Measurements from ENCODE around the gene NCEH1.
"Not testable (repeated sequence)": the region's sequence is repeated elsewhere in the genome, so short reads cannot be mapped to it uniquely, and the experiment has no call there.

NCEH1 gene

DNA sequence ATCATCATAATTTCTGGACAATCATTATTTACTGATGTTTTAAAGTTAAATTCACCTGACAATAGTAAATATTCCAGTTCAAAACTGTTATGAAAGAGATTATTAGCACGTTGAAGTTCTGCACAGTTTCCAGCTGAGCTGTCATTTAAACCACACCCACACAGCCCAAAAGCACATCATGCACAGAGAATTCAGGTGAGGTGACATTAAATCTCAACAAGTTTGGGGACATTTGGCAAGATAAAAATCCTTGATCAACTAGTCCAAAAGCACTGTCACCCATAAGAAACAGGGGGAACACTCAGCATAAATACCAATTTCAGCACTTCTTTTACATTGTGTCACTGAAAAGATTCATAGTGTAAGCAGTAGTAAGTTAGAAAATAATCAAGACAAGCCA is 6.9 kb downstream of the NCEH1 start:
- no peak overlapping the region for H3K4me3 ChIP-seq (ENCODE audit: low read length)
- no peak overlapping the region for H3K27ac ChIP-seq (ENCODE audit: low read length)
- no peaks in the 10 kb centered on the region for H3K4me1 ChIP-seq (ENCODE audit: control insufficient read depth, low read depth, low read length)
- no peak overlapping the region for H3K9ac ChIP-seq (ENCODE audit: low read length)
- H3K36me3 ChIP-seq (ENCODE audit: control insufficient read depth, low read depth, low read length): no peaks in the 10 kb centered on the region
- no peaks in the 10 kb centered on the region for H3K9me3 ChIP-seq (ENCODE audit: control insufficient read depth, low read depth, low read length)
- peaks cover under 1% of the 10 kb centered on the region for H3K27me3 ChIP-seq (ENCODE audit: control insufficient read depth, insufficient read depth, low read length)

DNA sequence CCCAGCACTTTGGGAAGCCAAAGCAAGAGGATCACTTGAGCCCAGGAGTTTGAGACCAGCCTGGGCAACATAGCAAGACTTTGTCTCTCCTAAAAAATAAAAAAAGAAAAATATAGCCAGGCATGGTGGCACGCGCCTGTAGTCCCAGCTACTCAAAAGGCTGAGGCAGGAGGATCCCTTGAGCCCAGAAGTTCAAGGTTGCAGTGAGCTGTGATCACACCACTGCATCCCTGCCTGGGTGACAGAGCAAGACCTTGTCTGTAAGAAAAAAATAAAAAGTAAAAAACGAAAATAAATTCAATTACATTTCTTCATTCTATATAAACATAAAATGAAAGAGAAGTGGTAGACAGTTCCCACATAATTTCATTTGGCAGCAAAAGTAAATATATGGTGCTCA is 8.1 kb downstream of the NCEH1 start:
- H3K4me3 ChIP-seq (ENCODE audit: low read length); H3K4me1 ChIP-seq (ENCODE audit: control insufficient read depth, low read depth, low read length); H3K9ac ChIP-seq (ENCODE audit: low read length); H3K36me3 ChIP-seq (ENCODE audit: control insufficient read depth, low read depth, low read length); H3K9me3 ChIP-seq (ENCODE audit: control insufficient read depth, low read depth, low read length); H3K27ac ChIP-seq (ENCODE audit: low read length); H3K27me3 ChIP-seq (ENCODE audit: control insufficient read depth, insufficient read depth, low read length): not testable (repeated sequence)

DNA sequence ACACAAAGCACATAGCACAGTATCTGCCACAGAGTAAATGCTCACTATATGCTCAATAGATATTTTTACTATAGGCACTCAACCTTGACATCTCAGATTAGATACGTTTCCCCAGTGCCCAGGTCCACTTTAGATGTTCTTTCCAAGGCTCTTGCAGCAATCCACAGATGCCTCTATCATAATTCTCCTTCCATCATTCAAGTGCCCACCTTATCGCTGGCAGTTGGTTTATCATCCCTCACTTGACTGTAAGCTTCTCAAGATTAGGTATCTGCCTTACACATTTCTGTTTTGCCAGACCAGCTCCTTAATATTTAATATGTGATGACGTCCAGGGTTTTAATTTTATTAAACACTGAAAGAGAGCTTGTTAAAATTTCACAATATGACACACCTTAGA is 8.6 kb downstream of the NCEH1 start:
- H3K9me3 ChIP-seq (ENCODE audit: control insufficient read depth, low read depth, low read length): no peaks in the 10 kb centered on the region

DNA sequence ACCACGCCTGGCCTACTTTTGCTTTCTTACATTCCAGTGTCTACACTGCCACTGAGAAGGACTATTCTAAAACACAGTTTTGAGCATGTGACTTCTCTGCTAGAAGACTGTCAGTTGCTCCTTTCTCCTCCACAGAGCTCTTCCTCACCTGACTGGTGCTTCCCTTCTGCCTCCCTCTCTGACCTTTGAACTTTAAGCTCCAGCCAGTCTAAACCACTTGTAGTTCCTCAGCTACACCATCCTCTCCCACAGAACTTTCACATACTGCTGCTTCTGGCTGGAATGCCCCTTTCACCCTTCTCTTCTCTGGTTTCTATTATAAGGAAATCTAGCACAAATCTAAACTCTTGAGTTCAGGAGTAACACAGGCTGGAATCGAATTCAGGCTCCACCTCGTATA is 9.1 kb downstream of the NCEH1 start:
- no peak overlapping the region for H3K4me3 ChIP-seq (ENCODE audit: low read length)
- no peaks in the 10 kb centered on the region for H3K36me3 ChIP-seq (ENCODE audit: control insufficient read depth, low read depth, low read length)
- H3K27me3 ChIP-seq (ENCODE audit: control insufficient read depth, insufficient read depth, low read length): no peaks in the 10 kb centered on the region
- no peaks in the 10 kb centered on the region for H3K9me3 ChIP-seq (ENCODE audit: control insufficient read depth, low read depth, low read length)
- H3K27ac ChIP-seq (ENCODE audit: low read length): no peak overlapping the region
- no peak overlapping the region for H3K9ac ChIP-seq (ENCODE audit: low read length)
- no peaks in the 10 kb centered on the region for H3K4me1 ChIP-seq (ENCODE audit: control insufficient read depth, low read depth, low read length)

More for the DNA sequence above, 8.6 kb downstream of the NCEH1 start:
- no peak overlapping the region for H3K4me3 ChIP-seq (ENCODE audit: low read length)
- H3K27me3 ChIP-seq (ENCODE audit: control insufficient read depth, insufficient read depth, low read length): no peaks in the 10 kb centered on the region
- no peak overlapping the region for H3K27ac ChIP-seq (ENCODE audit: low read length)
- H3K36me3 ChIP-seq (ENCODE audit: control insufficient read depth, low read depth, low read length): no peaks in the 10 kb centered on the region
- H3K9ac ChIP-seq (ENCODE audit: low read length): no peak overlapping the region
- no peaks in the 10 kb centered on the region for H3K4me1 ChIP-seq (ENCODE audit: control insufficient read depth, low read depth, low read length)

DNA sequence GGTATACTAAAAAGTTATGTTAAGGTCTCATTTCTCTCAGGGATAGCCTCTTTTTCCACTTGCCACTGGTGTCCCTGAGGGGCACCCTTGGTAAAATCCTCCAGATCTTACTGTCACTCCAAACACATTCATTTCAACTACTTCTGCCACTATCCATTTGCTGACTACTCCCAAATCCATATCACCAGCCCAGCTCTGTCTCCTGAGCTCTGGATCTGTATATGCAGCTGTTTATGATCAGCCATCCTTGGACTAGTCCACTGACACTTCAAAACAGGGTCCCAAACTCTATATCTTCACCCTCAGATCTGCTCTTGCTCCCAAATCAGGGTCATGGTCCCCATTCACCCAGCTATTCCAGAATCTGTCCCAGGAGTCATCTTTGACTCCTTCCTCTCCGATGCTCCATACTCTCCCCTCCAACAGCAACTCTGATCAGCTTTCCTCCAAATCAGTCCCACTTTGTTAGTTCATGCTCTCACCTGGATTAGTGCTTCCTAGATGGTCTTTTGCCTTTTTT is 9.9 kb downstream of the NCEH1 start:
- Histone ChIP-seq H3K9me3 (ENCODE audit: control insufficient read depth, low read depth, low read length) (no peaks in the 10 kb centered on the region), H3K36me3 (ENCODE audit: control insufficient read depth, low read depth, low read length) (no peaks in the 10 kb centered on the region), H3K27ac (ENCODE audit: low read length) (no peak overlapping the region), H3K27me3 (ENCODE audit: control insufficient read depth, insufficient read depth, low read length) (no peaks in the 10 kb centered on the region), H3K9ac (ENCODE audit: low read length) (no peak overlapping the region), H3K4me1 (ENCODE audit: control insufficient read depth, low read depth, low read length) (no peaks in the 10 kb centered on the region), H3K4me3 (ENCODE audit: low read length) (no peak overlapping the region)

DNA sequence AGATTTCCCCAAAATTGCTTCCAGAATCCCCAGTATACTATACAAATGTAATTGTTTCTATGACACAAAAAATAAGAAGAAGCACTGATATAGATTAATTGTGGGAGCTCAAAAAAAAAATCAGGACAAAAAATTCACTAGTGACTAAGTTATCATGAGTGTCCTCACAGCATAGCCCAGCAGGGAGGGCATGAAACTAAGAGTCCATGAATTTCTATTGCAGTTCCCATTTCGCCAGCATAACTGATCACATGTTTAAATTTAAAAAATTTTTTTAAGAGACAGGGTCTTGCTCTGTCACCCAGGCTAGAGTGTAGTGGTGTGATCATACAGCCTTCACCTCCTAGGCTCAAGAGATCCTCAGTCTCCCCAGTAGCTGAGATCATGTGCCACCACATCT is 10.6 kb downstream of the NCEH1 start:
- H3K27me3 ChIP-seq (ENCODE audit: control insufficient read depth, insufficient read depth, low read length): no peaks in the 10 kb centered on the region
- no peak overlapping the region for H3K4me3 ChIP-seq (ENCODE audit: low read length)

DNA sequence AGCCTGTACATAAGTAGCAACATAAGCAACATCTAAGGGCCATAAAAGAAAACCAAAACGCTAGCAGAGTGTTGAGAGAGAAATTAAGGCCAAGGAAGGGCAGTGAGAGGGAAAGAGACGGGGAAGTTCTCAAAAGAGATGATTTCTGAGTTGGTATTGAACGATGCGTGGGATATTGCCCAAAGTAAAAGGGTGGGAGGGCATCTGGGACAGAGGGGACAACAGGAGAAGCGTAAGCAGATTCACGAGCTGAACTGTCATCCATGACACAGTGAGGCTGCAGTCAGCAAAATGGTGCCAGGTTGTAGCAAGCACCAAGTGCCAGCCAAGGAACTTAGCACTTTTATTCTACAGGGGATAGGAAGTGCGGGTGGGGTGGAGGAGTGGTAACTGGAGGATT is 11.8 kb downstream of the NCEH1 start:
- no peak overlapping the region for H3K4me3 ChIP-seq (ENCODE audit: low read length)
- no peaks in the 10 kb centered on the region for H3K9me3 ChIP-seq (ENCODE audit: control insufficient read depth, low read depth, low read length)
- no peak overlapping the region for H3K9ac ChIP-seq (ENCODE audit: low read length)
- H3K4me1 ChIP-seq (ENCODE audit: control insufficient read depth, low read depth, low read length): no peaks in the 10 kb centered on the region
- H3K36me3 ChIP-seq (ENCODE audit: control insufficient read depth, low read depth, low read length): no peaks in the 10 kb centered on the region
- H3K27ac ChIP-seq (ENCODE audit: low read length): no peak overlapping the region
- H3K27me3 ChIP-seq (ENCODE audit: control insufficient read depth, insufficient read depth, low read length): no peaks in the 10 kb centered on the region

More for the DNA sequence above, 10.6 kb downstream of the NCEH1 start:
- Histone ChIP-seq H3K9ac (ENCODE audit: low read length) (no peak overlapping the region), H3K4me1 (ENCODE audit: control insufficient read depth, low read depth, low read length) (no peaks in the 10 kb centered on the region), H3K36me3 (ENCODE audit: control insufficient read depth, low read depth, low read length) (no peaks in the 10 kb centered on the region), H3K9me3 (ENCODE audit: control insufficient read depth, low read depth, low read length) (no peaks in the 10 kb centered on the region), H3K27ac (ENCODE audit: low read length) (no peak overlapping the region)

DNA sequence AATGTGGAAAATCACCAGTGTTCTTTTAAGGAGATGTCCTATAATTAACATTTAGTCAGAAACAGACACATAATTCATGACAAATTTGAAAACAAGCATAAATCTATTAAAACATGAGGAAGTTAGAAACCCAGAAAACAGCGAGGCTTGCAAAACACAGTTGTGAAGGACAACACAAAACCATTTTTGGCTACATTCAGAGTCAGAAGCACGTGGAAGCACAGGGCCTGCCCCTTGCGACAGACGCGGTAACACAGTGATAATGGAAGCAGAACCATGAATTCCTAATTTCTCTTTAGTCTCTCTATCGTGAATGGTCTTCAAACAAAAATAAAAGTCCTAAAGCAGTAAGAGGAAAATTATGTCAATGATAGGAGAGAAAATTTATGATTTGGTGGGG is 12.2 kb downstream of the NCEH1 start:
- Histone ChIP-seq H3K27ac (ENCODE audit: low read length) (no peak overlapping the region), H3K4me3 (ENCODE audit: low read length) (no peak overlapping the region), H3K4me1 (ENCODE audit: control insufficient read depth, low read depth, low read length) (no peaks in the 10 kb centered on the region), H3K36me3 (ENCODE audit: control insufficient read depth, low read depth, low read length) (no peaks in the 10 kb centered on the region), H3K9me3 (ENCODE audit: control insufficient read depth, low read depth, low read length) (no peaks in the 10 kb centered on the region), H3K27me3 (ENCODE audit: control insufficient read depth, insufficient read depth, low read length) (no peaks in the 10 kb centered on the region), H3K9ac (ENCODE audit: low read length) (no peak overlapping the region)

DNA sequence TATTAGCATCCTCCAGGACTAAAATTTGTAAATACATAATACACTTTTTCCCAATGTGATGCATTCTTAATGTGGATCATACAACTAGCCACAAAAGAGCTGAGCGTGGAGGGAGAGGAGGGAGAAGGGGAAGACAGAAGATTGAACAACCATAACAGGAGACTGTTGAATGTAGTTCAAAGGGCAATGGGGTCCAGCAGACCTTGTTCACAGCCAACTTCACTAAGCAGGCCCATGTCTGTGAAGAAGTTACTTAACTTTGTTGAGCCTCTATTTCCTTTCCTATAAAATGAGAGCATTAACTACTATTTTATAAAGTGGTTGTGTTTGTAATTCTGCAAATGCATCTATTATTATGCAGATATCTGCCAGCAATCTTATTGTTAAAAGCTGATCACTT is 13.3 kb downstream of the NCEH1 start:
- Histone ChIP-seq H3K4me1 (ENCODE audit: control insufficient read depth, low read depth, low read length) (peaks cover 5% of the 10 kb centered on the region), H3K36me3 (ENCODE audit: control insufficient read depth, low read depth, low read length) (no peaks in the 10 kb centered on the region), H3K27ac (ENCODE audit: low read length) (no peak overlapping the region), H3K4me3 (ENCODE audit: low read length) (no peak overlapping the region), H3K9ac (ENCODE audit: low read length) (no peak overlapping the region), H3K9me3 (ENCODE audit: control insufficient read depth, low read depth, low read length) (no peaks in the 10 kb centered on the region), H3K27me3 (ENCODE audit: control insufficient read depth, insufficient read depth, low read length) (no peaks in the 10 kb centered on the region)

DNA sequence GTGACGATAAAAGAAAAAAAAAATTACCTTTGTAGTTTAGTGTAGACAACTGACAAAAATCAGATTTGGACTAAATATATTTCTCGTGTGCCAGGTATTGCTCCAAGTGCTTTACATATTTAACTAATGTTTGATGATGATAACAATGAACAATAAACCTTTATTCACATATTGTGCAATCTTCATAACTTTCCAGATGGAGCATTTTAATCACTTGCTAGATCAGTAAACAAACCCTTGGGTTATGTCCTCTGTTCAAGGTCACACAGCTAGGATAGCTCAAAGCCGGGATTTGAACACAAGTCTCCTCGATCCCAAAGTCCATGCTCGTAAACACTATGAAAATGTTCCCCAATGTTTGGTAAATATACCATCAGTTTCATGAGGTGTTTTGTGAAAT is 14.5 kb downstream of the NCEH1 start:
- no peaks in the 10 kb centered on the region for H3K27me3 ChIP-seq (ENCODE audit: control insufficient read depth, insufficient read depth, low read length)
- no peak overlapping the region for H3K27ac ChIP-seq (ENCODE audit: low read length)

DNA sequence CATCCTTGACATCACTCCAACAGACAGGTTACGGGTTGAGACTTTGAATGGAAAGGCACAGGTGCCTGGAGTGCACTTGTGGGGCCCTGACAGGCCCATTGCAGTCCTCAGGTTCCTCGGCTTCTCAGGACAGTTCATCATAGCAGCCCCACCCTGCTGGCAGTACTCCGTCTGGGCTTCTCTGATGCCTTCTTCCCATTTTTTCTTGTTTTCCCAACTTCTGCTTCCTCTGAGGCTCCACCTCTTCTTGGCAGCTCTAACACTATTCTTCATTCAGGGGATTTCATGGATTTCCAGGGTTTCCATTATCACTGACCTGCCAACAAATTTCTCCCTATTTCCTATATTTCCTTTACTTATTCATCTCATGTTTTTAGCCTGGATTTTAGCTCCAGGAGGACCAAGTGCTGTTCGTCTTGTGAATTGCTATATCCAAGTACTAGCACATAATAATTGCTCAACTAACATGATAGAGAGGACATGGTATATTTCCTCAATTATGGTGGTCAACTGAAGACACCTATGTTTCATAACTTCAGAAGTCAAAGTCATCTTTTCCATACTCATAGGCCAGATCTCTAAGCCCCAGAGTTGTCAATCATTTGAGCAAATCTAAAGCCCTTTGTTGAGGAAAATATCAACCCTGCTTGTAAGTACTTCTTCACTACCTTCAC is 16.2 kb downstream of the NCEH1 start:
- H3K9ac ChIP-seq (ENCODE audit: low read length): no peak overlapping the region
- H3K36me3 ChIP-seq (ENCODE audit: control insufficient read depth, low read depth, low read length): no peaks in the 10 kb centered on the region
- H3K27ac ChIP-seq (ENCODE audit: low read length): no peak overlapping the region
- H3K4me1 ChIP-seq (ENCODE audit: control insufficient read depth, low read depth, low read length): peaks cover 5% of the 10 kb centered on the region
- no peaks in the 10 kb centered on the region for H3K27me3 ChIP-seq (ENCODE audit: control insufficient read depth, insufficient read depth, low read length)
- H3K9me3 ChIP-seq (ENCODE audit: control insufficient read depth, low read depth, low read length): no peaks in the 10 kb centered on the region
- no peak overlapping the region for H3K4me3 ChIP-seq (ENCODE audit: low read length)

More for the DNA sequence above, 14.5 kb downstream of the NCEH1 start:
- H3K4me1 ChIP-seq (ENCODE audit: control insufficient read depth, low read depth, low read length): peaks cover 5% of the 10 kb centered on the region
- no peak overlapping the region for H3K4me3 ChIP-seq (ENCODE audit: low read length)
- H3K36me3 ChIP-seq (ENCODE audit: control insufficient read depth, low read depth, low read length): no peaks in the 10 kb centered on the region
- no peaks in the 10 kb centered on the region for H3K9me3 ChIP-seq (ENCODE audit: control insufficient read depth, low read depth, low read length)
- no peak overlapping the region for H3K9ac ChIP-seq (ENCODE audit: low read length)

DNA sequence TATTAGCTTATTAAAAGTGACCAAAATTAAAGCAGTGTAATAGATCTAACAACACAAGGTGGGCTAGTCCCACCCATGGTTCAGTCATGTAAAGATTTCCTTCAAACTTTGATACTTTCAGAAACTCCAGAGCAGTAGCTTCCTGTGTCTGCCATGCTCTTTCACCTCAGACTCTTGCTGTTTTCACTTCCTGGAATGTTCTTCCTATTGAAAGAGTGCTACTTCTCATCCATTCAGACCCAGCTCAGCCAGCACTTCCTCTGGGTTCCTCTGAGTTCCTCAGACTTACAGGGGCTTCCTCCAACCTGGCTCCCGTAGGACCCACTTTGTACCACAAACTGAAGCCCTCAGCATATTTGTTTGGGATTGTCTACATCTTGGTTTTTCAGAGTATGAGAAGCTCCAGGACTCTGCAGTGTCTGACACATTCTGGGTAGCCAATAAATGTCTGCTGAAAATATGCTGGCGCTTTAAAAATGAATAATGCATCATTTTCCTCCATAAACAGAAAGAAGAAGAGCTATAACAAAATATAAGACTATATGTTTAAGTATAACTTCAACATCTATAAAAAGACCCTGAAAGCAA is 18.0 kb downstream of the NCEH1 start:
- Histone ChIP-seq H3K4me1 (ENCODE audit: control insufficient read depth, low read depth, low read length) (peaks cover 5% of the 10 kb centered on the region), H3K27ac (ENCODE audit: low read length) (no peak overlapping the region), H3K9ac (ENCODE audit: low read length) (no peak overlapping the region), H3K4me3 (ENCODE audit: low read length) (no peak overlapping the region), H3K36me3 (ENCODE audit: control insufficient read depth, low read depth, low read length) (no peaks in the 10 kb centered on the region), H3K9me3 (ENCODE audit: control insufficient read depth, low read depth, low read length) (no peaks in the 10 kb centered on the region), H3K27me3 (ENCODE audit: control insufficient read depth, insufficient read depth, low read length) (no peaks in the 10 kb centered on the region)
